HepG2 (cell line): ENCODE measurements around the gene TMEM186. TPM values are rescaled to one million over a fixed set of nuclear protein-coding genes. Genes with fewer than 3 reads are reported as not detected.
A peak's percentile ranks its signal among the peaks of the same experiment; 100 is the strongest.

ENCODE experiments used
- ATAC-seq: fragments of 200-7000 bp; cut with Tn5 transposase; 3 replicates; pipeline ENCODE4 v1.9.1; 2020; ENCODE audit warnings: mild to moderate bottlenecking, moderate library complexity
- BruUV-seq: library from RNA; stranded (reverse); fragments of 400-500 nt; replicated peaks from 2 replicates; lab custom pipeline; 2021; lab: Mats Ljungman, UMichigan
- CTCF ChIA-PET: fragments of 300-600 bp; formaldehyde crosslinking; extraction: SDS; loops from one replicate; lab custom pipeline; 2021; ENCODE audit warnings: low total read pairs, inconsistent platforms, low intra/inter-chr PET ratio; lab: Yijun Ruan, JAX
- POLR2A ChIA-PET: fragments of 350-600 bp; sonication (Branson Sonifier 250); formaldehyde crosslinking; loops from one replicate; lab custom pipeline; 2020; ENCODE audit warnings: antibody characterized with exemption, inconsistent platforms; lab: Yijun Ruan, JAX
- DNase-seq: peaks from one replicate; pipeline ENCODE4 v3.0.0-alpha.2; 2015; ENCODE audit warnings: low spot score
- FAIRE-seq: peaks from 3 replicates; lab custom pipeline; 2011; peaks lifted over from hg19 to GRCh38; lab: Jason Lieb, UNC
- H2AFZ ChIP-seq: one replicate; pipeline ENCODE4 v1.6.1; 2011; ENCODE audit warnings: low read length, inconsistent platforms
- H3K27ac ChIP-seq: fragments of 300-600 bp; 3 replicates; pipeline ENCODE4 v1.8.0; 2011; ENCODE audit warnings: mixed run types, mild to moderate bottlenecking, mixed read lengths, low read length, inconsistent platforms; ENCODE audit not compliant: insufficient read depth; ENCODE audit errors: extremely low read length
- H3K27me3 ChIP-seq, 2 experiments: fragments of 200-600 bp in 1 of 2; 2 replicates in 1 of 2; 3 replicates in 1 of 2; pipeline versions ENCODE4 v1.6.0 to v1.8.0; 2011; ENCODE audit warnings: low read length in 2 of 2, mild to moderate bottlenecking in 2 of 2, moderate library complexity in 2 of 2, inconsistent platforms in 1 of 2; ENCODE audit not compliant: insufficient read depth in 2 of 2, control insufficient read depth in 1 of 2
- H3K36me3 ChIP-seq, 2 experiments: fragments of 200-600 bp in 1 of 2; replicated peaks in 1 of 2; 2 replicates in 1 of 2; 3 replicates in 1 of 2; pipeline versions ENCODE4 v1.5.1 to v1.8.0; 2011; ENCODE audit warnings: low read length in 2 of 2, inconsistent platforms in 1 of 2; ENCODE audit not compliant: insufficient read depth in 2 of 2, control insufficient read depth in 1 of 2
- H3K4me1 ChIP-seq: 2 replicates; pipeline ENCODE4 v1.5.1; 2012; ENCODE audit warnings: low read length, inconsistent platforms; ENCODE audit not compliant: insufficient read depth
- H3K4me2 ChIP-seq: 2 replicates; pipeline ENCODE4 v1.6.0; 2011; ENCODE audit warnings: low read depth, low read length, inconsistent platforms
- H3K4me3 ChIP-seq, 3 experiments: fragments of 200-600 bp in 1 of 3; sonication (generic), shearing (Covaris generic) in 1 of 3; replicated peaks in 1 of 3; 2 replicates each; pipeline ENCODE4 v1.5.1; 2011 to 2016; ENCODE audit warnings: low read length in 3 of 3, inconsistent platforms in 2 of 3, low read depth in 2 of 3, mild to moderate bottlenecking in 2 of 3, control low read depth in 1 of 3, mixed read lengths in 1 of 3; ENCODE audit not compliant: insufficient read depth in 1 of 3
- H3K79me2 ChIP-seq: one replicate; pipeline ENCODE4 v1.6.1; 2011; ENCODE audit warnings: low read length, inconsistent platforms; ENCODE audit not compliant: insufficient read depth
- H3K9ac ChIP-seq: 2 replicates; pipeline ENCODE4 v1.6.0; 2011; ENCODE audit warnings: mild to moderate bottlenecking, low read depth, low read length, inconsistent platforms; ENCODE audit not compliant: insufficient read depth
- H3K9me3 ChIP-seq: 2 replicates; pipeline ENCODE4 v1.5.1; 2012; ENCODE audit warnings: mild to moderate bottlenecking, low read length
- H4K20me1 ChIP-seq: 2 replicates; pipeline ENCODE4 v1.6.0; 2011; ENCODE audit warnings: inconsistent platforms, mild to moderate bottlenecking, low read length, moderate library complexity; ENCODE audit not compliant: insufficient read depth
- AGO1 ChIP-seq: fragments of 200-400 bp; formaldehyde crosslinking; IDR thresholded peaks from 2 replicates; pipeline ENCODE4 v1.6.1; 2017; ENCODE audit warnings: mild to moderate bottlenecking, low read depth, low read length, moderate library complexity; ENCODE audit not compliant: poor library complexity, severe bottlenecking
- AGO2 ChIP-seq: fragments of 200-400 bp; formaldehyde crosslinking; optimal IDR thresholded peaks from 2 replicates; pipeline ENCODE3; 2017; ENCODE audit warnings: mild to moderate bottlenecking, low read depth, low read length, moderate library complexity
- EEA1 ChIP-seq: sonication (generic); formaldehyde crosslinking; IDR thresholded peaks from 2 replicates; pipeline ENCODE4 v1.5.1; 2020; ENCODE audit warnings: mild to moderate bottlenecking, missing genetic modification reagents, borderline replicate concordance
- PLRG1 ChIP-seq: fragments of 450-650 bp; conservative IDR thresholded peaks from 2 replicates; pipeline ENCODE4 v1.6.1; 2016
- PRMT3 ChIP-seq: sonication (generic); formaldehyde crosslinking; IDR thresholded peaks from 2 replicates; pipeline ENCODE4 v1.8.1; 2022; ENCODE audit warnings: low read depth, mild to moderate bottlenecking, moderate library complexity, missing genetic modification reagents, borderline replicate concordance
- RXRA ChIP-seq: sonication (generic); formaldehyde crosslinking; IDR thresholded peaks from 2 replicates; pipeline ENCODE4 v1.5.1; 2020; ENCODE audit warnings: missing genetic modification reagents
- ZNF432 ChIP-seq: sonication (generic); formaldehyde crosslinking; IDR thresholded peaks from 2 replicates; pipeline ENCODE4 v1.5.0; 2020; ENCODE audit warnings: missing genetic modification reagents, mild to moderate bottlenecking, borderline replicate concordance
- ZNF484 ChIP-seq: sonication (generic); formaldehyde crosslinking; IDR thresholded peaks from 2 replicates; pipeline ENCODE4 v1.5.1; 2020; ENCODE audit warnings: mild to moderate bottlenecking, low read depth, missing genetic modification reagents, borderline replicate concordance
- ZNF546 ChIP-seq: sonication (generic); formaldehyde crosslinking; conservative IDR thresholded peaks from 2 replicates; pipeline ENCODE4 v1.8.1; 2023; ENCODE audit warnings: mild to moderate bottlenecking, missing genetic modification reagents
- ZNF550 ChIP-seq: sonication (generic); formaldehyde crosslinking; IDR thresholded peaks from 2 replicates; pipeline ENCODE4 v1.4.0; 2020; ENCODE audit warnings: mild to moderate bottlenecking, missing genetic modification reagents, borderline replicate concordance
- ZNF839 ChIP-seq: sonication (generic); formaldehyde crosslinking; IDR thresholded peaks from 2 replicates; pipeline ENCODE4 v1.4.0; 2020; ENCODE audit warnings: missing genetic modification reagents, mild to moderate bottlenecking, borderline replicate concordance
- ZNF891 ChIP-seq: sonication (generic); formaldehyde crosslinking; IDR thresholded peaks from 2 replicates; pipeline ENCODE4 v1.5.0; 2020; ENCODE audit warnings: mild to moderate bottlenecking, missing genetic modification reagents
- WGBS: methylation state at CpG from one replicate; pipeline ENCODE4 v1.1.6; 2017; ENCODE audit warnings: low lambda C conversion rate; 5-methylcytosine and 5-hydroxymethylcytosine counted together
- in situ Hi-C: cut with HindIII; loops from 2 replicates; pipeline ENCODE4 v1.10.0; 2017; ENCODE audit warnings: low pct_unique_long_range_greater_than_20kb; ENCODE audit not compliant: extremely low pct_ligation_motif_present
- intact Hi-C: fragments of 100-400 bp; cut with micrococcal nuclease; formaldehyde crosslinking; loops from one replicate; pipeline ENCODE4 v1.10.0; 2022; ENCODE audit not compliant: unreplicated experiment
- polyA plus RNA-seq, 8 experiments: library from polyadenylated mRNA; depleted of rRNA in 3 of 8; stranded (reverse) in 7 of 8; unstranded in 1 of 8; fragments of >200 nt; fragmentation: Illumina TruSeq in 4 of 8; extraction: Trizol in 4 of 8; gene quantifications; 2 replicates each; pipeline versions ENCODE4 v1.2.1 to v1.2.3, GENCODE V29; 2011 to 2016; ENCODE audit warnings: low read depth in 4 of 8, missing spikeins in 1 of 8, mixed read lengths in 1 of 8; ENCODE audit not compliant: insufficient read depth in 1 of 8
- total RNA-seq, 5 experiments: library from RNA; depleted of rRNA; stranded (reverse); fragments of >200 nt; fragmentation: Illumina TruSeq; extraction: Trizol; gene quantifications; 2 replicates each; pipeline ENCODE4 v1.2.3, GENCODE V29; 2016; ENCODE audit warnings: low read depth in 1 of 5
- TF ChIP-seq, protein P1 (sequence below): sonication (generic); formaldehyde crosslinking; IDR thresholded peaks from 2 replicates; pipeline ENCODE4 v1.5.1; 2020; ENCODE audit warnings: missing genetic modification reagents, mild to moderate bottlenecking, borderline replicate concordance
- TF ChIP-seq, protein P2 (sequence below): sonication (generic); formaldehyde crosslinking; IDR thresholded peaks from 2 replicates; pipeline ENCODE4 v1.8.1; 2022; ENCODE audit warnings: mild to moderate bottlenecking, missing genetic modification reagents
- TF ChIP-seq, protein P3 (sequence below): sonication (generic); formaldehyde crosslinking; IDR thresholded peaks from 2 replicates; pipeline ENCODE4 v1.9.0; 2021; ENCODE audit warnings: missing genetic modification reagents, mild to moderate bottlenecking, borderline replicate concordance

TMEM186 gene
- total and polyA plus RNA-seq, 2 of the 13 experiments (the other 11 are each of a cell fraction or from before 2014, with no cell fraction given): 16.2 to 19.3 TPM

DNA sequence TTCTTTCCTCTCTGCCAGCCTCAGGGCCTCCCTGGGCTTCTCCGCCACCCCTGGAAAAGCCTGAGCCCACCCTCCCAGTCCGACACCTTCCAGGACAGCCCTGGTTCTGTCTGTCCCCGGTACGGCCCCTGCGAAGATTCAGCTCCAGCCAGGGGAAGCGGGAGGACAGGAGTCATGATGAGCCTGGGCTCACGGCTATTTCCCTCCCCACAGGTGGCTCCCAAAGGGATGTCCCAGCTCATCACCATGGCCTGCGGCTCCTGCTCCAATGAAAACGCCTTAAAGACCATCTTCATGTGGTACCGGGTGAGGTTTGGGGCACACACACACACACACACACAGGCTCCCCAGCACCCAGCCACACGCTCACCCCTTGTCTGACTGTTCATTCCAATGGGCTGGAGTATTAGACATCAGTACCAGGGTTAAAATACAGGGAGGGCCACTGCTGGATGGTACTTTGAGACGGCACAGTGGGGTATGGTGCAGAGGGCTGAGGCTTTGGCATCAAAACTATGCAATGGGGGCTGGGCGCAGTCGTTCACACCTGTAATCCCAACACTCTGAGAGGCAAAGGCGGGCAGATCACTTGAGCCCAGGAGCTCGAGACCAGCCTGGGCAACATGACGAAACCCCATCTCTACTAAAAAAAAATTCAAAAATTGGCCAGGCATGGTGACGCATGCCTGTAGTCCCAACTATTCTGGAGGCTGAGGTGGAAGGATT lies 32.8 kb downstream of the TMEM186 start:
- no peak overlapping the region for H2AFZ ChIP-seq
- no TSS peak for BruUV-seq
- TF ChIP-seq PRMT3 (CRISPR knock-in tag): no peak
- peak; percentile 43 for TF ChIP-seq AGO2
- 0 out of 2 replicates have a peak, but pooled peaks have one; percentile 11 for TF ChIP-seq ZNF891 (CRISPR knock-in tag)
- no peak overlapping the region for H3K4me2 ChIP-seq
- POLR2A ChIA-PET: no interaction called here
- no peaks in the 10 kb centered on the region for H4K20me1 ChIP-seq
- no peaks in the 10 kb centered on the region for H3K9me3 ChIP-seq
- DNase-seq (no peak), FAIRE-seq (no peak), ATAC-seq (no peak)
- 98% methylated on average over 18 of the region's 18 CpGs for WGBS
- no peaks in the 10 kb centered on the region for H3K4me1 ChIP-seq
- no peak overlapping the region for H3K4me3 ChIP-seq
- no peak overlapping the region for H3K27ac ChIP-seq
- in situ Hi-C loops: no loop called here
- no peaks in the 10 kb centered on the region for H3K79me2 ChIP-seq
- H3K9ac ChIP-seq: no peak overlapping the region
- intact Hi-C loops: loop anchor here (5.0 kb wide), 1 partner anchor 1508 kb away; no protein-coding TSS in a partner anchor
- CTCF ChIA-PET: no interaction called here
- H3K36me3 ChIP-seq: peaks cover 31 to 73% of the 10 kb centered on the region in 2 experiments
- H3K27me3 ChIP-seq: no peaks in the 10 kb centered on the region

DNA sequence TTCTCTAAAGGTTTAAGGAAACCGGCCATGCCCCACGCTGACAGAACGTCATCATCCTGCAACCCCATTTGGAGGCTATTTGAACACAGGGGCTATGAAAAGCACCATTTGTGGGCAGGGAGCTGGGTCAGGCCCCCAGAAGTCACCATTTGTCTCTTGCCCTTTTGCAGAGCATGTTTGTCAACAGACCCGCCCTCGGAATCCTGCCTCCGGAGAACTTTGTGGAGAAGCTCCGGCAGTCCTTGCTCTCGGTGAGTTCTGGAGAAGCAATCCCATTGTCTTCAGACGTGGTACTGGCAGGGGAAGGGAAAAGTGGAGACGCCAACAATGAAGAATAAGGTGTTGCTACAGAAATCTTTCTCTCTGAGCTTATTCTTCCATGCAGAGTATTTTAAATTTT lies 33.5 kb downstream of the TMEM186 start:
- no peak for DNase-seq
- FAIRE-seq: no peak
- no peaks in the 10 kb centered on the region for H3K4me1 ChIP-seq
- TF ChIP-seq RXRA (CRISPR knock-in tag) (no peak), PLRG1 (no peak), ZNF550 (CRISPR knock-in tag) (no peak), ZNF432 (no peak), ZNF839 (CRISPR knock-in tag) (no peak), EEA1 (CRISPR knock-in tag) (no peak), AGO1 (no peak), ZNF484 (CRISPR knock-in tag) (no peak), ZNF546 (CRISPR knock-in tag) (no peak)
- TF ChIP-seq, protein P1, sequence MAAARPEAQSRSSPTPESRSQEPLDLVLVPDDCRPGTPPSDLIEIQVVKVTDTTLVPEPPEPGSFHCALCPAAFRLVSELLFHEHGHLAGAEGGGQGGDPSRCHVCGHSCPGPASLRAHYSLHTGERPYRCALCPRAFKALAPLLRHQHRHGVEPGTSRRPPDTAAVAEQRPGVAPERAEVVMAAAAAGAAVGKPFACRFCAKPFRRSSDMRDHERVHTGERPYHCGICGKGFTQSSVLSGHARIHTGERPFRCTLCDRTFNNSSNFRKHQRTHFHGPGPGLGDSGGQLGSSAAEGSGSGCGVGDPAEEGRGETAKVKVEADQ (CRISPR knock-in tag): no peak
- TF ChIP-seq, protein P2, sequence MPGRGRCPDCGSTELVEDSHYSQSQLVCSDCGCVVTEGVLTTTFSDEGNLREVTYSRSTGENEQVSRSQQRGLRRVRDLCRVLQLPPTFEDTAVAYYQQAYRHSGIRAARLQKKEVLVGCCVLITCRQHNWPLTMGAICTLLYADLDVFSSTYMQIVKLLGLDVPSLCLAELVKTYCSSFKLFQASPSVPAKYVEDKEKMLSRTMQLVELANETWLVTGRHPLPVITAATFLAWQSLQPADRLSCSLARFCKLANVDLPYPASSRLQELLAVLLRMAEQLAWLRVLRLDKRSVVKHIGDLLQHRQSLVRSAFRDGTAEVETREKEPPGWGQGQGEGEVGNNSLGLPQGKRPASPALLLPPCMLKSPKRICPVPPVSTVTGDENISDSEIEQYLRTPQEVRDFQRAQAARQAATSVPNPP: no peak
- TF ChIP-seq, protein P3, sequence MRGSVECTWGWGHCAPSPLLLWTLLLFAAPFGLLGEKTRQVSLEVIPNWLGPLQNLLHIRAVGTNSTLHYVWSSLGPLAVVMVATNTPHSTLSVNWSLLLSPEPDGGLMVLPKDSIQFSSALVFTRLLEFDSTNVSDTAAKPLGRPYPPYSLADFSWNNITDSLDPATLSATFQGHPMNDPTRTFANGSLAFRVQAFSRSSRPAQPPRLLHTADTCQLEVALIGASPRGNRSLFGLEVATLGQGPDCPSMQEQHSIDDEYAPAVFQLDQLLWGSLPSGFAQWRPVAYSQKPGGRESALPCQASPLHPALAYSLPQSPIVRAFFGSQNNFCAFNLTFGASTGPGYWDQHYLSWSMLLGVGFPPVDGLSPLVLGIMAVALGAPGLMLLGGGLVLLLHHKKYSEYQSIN (CRISPR knock-in tag): no peak

More for the DNA sequence above, 33.5 kb downstream of the TMEM186 start:
- H3K27me3 ChIP-seq: no peaks in the 10 kb centered on the region
- BruUV-seq: no TSS peak
- WGBS: 95% methylated on average over 10 of the region's 10 CpGs
- no peak overlapping the region for H3K9ac ChIP-seq
- ChIA-PET POLR2A (no interaction called here), CTCF (no interaction called here)
- no peak for ATAC-seq
- no peaks in the 10 kb centered on the region for H3K79me2 ChIP-seq
- intact Hi-C loops (no loop called here), in situ Hi-C loops (no loop called here)
- no peak overlapping the region for H3K4me3 ChIP-seq
- H3K9me3 ChIP-seq: no peaks in the 10 kb centered on the region
- no peaks in the 10 kb centered on the region for H4K20me1 ChIP-seq
- H3K36me3 ChIP-seq: peaks cover 28 to 70% of the 10 kb centered on the region in 2 experiments
- H3K4me2 ChIP-seq: no peak overlapping the region
- no peak overlapping the region for H2AFZ ChIP-seq
- no peak overlapping the region for H3K27ac ChIP-seq
